Astrocyte of the cerebellum (primary cell): ENCODE data around the gene DHX36.

Experiments used
- DNase-seq: peaks from one replicate; pipeline ENCODE4 v3.0.0-alpha.2; 2011; ENCODE audit warnings: low read depth
- H3K4me3 ChIP-seq: 2 replicates; pipeline ENCODE4 v1.5.1; 2011; ENCODE audit warnings: mild to moderate bottlenecking, low read depth, low read length, moderate library complexity
- CTCF ChIP-seq: IDR thresholded peaks from 2 replicates; pipeline ENCODE4 v1.5.1; 2012; ENCODE audit warnings: low read length, low read depth, moderate library complexity, mild to moderate bottlenecking; ENCODE audit errors: missing control alignments
- in situ Hi-C: cut with HindIII; loops from 2 replicates; pipeline ENCODE4 v1.10.0; 2017; ENCODE audit warnings: low sequenced_read_pairs

The DHX36 gene

GRCh38 chr3:154304116-154304786, 20.0 kb downstream of the DHX36 start:
- in situ Hi-C loops: loop anchor here (5.0 kb wide), 1 partner anchor 37 kb away; no protein-coding TSS in a partner anchor
- TF ChIP-seq CTCF: no peak
- H3K4me3 ChIP-seq: no peak overlapping the region
- no peak for DNase-seq

GRCh38 chr3:154301561-154301960, 22.7 kb downstream of the DHX36 start:
- no peak for DNase-seq
- no peak for TF ChIP-seq CTCF
- in situ Hi-C loops: loop anchor here (5.0 kb wide), 1 partner anchor 34 kb away; no protein-coding TSS in a partner anchor
- H3K4me3 ChIP-seq: no peak overlapping the region

GRCh38 chr3:154294016-154294415, 30.3 kb downstream of the DHX36 start:
- in situ Hi-C loops: no loop called here
- TF ChIP-seq CTCF: no peak
- no peak for DNase-seq
- H3K4me3 ChIP-seq: no peak overlapping the region

- in situ Hi-C loops: no loop called here
- no peak overlapping the region for H3K4me3 ChIP-seq
- no peak for TF ChIP-seq CTCF
- no peak for DNase-seq
Observed at GRCh38 chr3:154290187-154290586, 34.1 kb downstream of the DHX36 start.

- TF ChIP-seq CTCF: no peak
- in situ Hi-C loops: no loop called here
- DNase-seq: no peak
- no peak overlapping the region for H3K4me3 ChIP-seq
Observed at GRCh38 chr3:154285221-154285620, 39.1 kb downstream of the DHX36 start.

GRCh38 chr3:154280161-154280560, 44.1 kb downstream of the DHX36 start:
- H3K4me3 ChIP-seq: no peak overlapping the region
- TF ChIP-seq CTCF: no peak
- in situ Hi-C loops: no loop called here

More at GRCh38 chr3:154280161-154280560, 44.1 kb downstream of the DHX36 start:
- no peak for DNase-seq
